Measurements from ENCODE around the gene DGKB.

DGKB gene

GRCh38 chr7:14759785-14760184, 142.8 kb downstream of the DGKB start:
- DNase-seq (ENCODE audit: low read depth): no peak
- TF ChIP-seq CTCF (IDR thresholded peaks at IDR 0.05; ENCODE audit: low read depth, low read length, missing control alignments): no peak
- no peak overlapping the region for H3K4me3 ChIP-seq (ENCODE audit: low read depth, low read length)

GRCh38 chr7:14754631-14755030, 147.9 kb downstream of the DGKB start:
- TF ChIP-seq CTCF (IDR thresholded peaks at IDR 0.05; ENCODE audit: low read depth, low read length, missing control alignments): no peak
- DNase-seq (ENCODE audit: low read depth): no peak
- no peak overlapping the region for H3K4me3 ChIP-seq (ENCODE audit: low read depth, low read length)

GRCh38 chr7:14752301-14752700, 150.2 kb downstream of the DGKB start:
- H3K4me3 ChIP-seq (ENCODE audit: low read depth, low read length): no peak overlapping the region
- DNase-seq (ENCODE audit: low read depth): no peak
- TF ChIP-seq CTCF (IDR thresholded peaks at IDR 0.05; ENCODE audit: low read depth, low read length, missing control alignments): no peak

- TF ChIP-seq CTCF (IDR thresholded peaks at IDR 0.05; ENCODE audit: low read depth, low read length, missing control alignments): no peak
- no peak overlapping the region for H3K4me3 ChIP-seq (ENCODE audit: low read depth, low read length)
- DNase-seq (ENCODE audit: low read depth): no peak
Observed at GRCh38 chr7:14751461-14751860, 151.1 kb downstream of the DGKB start.

GRCh38 chr7:14748461-14748860, 154.1 kb downstream of the DGKB start:
- no peak for TF ChIP-seq CTCF (IDR thresholded peaks at IDR 0.05; ENCODE audit: low read depth, low read length, missing control alignments)
- no peak for DNase-seq (ENCODE audit: low read depth)
- H3K4me3 ChIP-seq (ENCODE audit: low read depth, low read length): no peak overlapping the region

- DNase-seq (ENCODE audit: low read depth): no peak
- no peak for TF ChIP-seq CTCF (IDR thresholded peaks at IDR 0.05; ENCODE audit: low read depth, low read length, missing control alignments)
- no peak overlapping the region for H3K4me3 ChIP-seq (ENCODE audit: low read depth, low read length)
Observed at GRCh38 chr7:14747701-14748100, 154.8 kb downstream of the DGKB start.

- DNase-seq (ENCODE audit: low read depth): no peak
- TF ChIP-seq CTCF (IDR thresholded peaks at IDR 0.05; ENCODE audit: low read depth, low read length, missing control alignments): no peak
- no peak overlapping the region for H3K4me3 ChIP-seq (ENCODE audit: low read depth, low read length)
Observed at GRCh38 chr7:14745076-14745475, 157.5 kb downstream of the DGKB start.

All from GM12864 (cell line).